Nephron (organoid): ENCODE data around the gene PRICKLE2.
A peak's percentile ranks its signal among the peaks of the same experiment; 100 is the strongest.

Experiments
- H3K27ac Mint-ChIP-seq, 3 experiments: 2 replicates each; pipeline ENCODE4 v1.8.0; 2020; ENCODE audit warnings: mixed read lengths in 3 of 3, mild to moderate bottlenecking in 2 of 3, moderate library complexity in 1 of 3
- H3K27me3 Mint-ChIP-seq: 2 replicates; pipeline ENCODE4 v1.8.0; 2021; ENCODE audit warnings: low read depth, mild to moderate bottlenecking, moderate library complexity, mixed read lengths
- H3K36me3 Mint-ChIP-seq: 2 replicates; pipeline ENCODE4 v1.8.0; 2020; ENCODE audit warnings: low read depth, mixed read lengths
- H3K4me1 Mint-ChIP-seq: 2 replicates; pipeline ENCODE4 v1.8.0; 2020; ENCODE audit warnings: mixed read lengths
- H3K4me3 Mint-ChIP-seq, 3 experiments: 2 replicates each; pipeline ENCODE4 v1.8.0; 2020; ENCODE audit warnings: mild to moderate bottlenecking in 3 of 3, mixed read lengths in 3 of 3, moderate library complexity in 2 of 3
- H3K9me3 Mint-ChIP-seq: 2 replicates; pipeline ENCODE4 v1.8.0; 2020; ENCODE audit warnings: mixed read lengths
- TF ChIP-seq, protein P1 (sequence below), 3 experiments: fragments of 200-600 bp; sonication (generic); IDR thresholded peaks; one replicate each; pipeline ENCODE4 v1.5.0; 2021; ENCODE audit warnings: antibody characterized with exemption in 3 of 3; ENCODE audit not compliant: unreplicated experiment in 3 of 3

Gene PRICKLE2

DNA sequence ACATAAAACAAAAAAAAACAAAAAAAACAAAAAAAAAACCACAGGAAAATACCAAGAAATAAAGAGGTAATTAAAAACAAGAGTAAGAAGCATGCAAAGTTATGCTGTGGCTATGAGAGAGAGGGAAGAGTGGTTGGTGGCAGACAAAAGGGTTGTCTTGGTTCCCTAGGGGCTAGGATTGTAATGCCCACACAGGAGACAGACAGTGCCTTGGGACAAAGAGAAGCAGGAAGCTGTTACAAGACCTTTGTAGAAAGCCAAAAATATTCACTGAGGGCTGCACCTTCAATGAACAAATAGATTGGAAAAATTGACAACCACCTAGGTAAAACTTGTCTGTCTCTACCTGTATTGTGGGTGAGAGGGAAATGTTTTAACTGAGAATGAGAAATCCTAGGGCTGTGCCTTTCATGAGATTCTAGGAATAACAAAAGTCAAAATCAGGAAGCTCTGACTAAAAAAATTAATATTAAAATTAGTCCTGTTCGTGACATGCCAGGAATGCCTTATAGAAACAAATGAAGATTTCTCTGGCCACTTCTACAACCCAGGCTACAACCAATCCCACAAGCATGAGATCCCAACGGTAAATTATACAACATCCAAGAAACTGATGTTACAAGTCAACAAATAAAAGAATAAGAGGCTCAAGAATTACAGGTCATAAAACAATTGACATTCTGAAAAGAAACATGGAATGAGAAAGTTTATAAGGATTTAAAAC lies 45.0 kb upstream of the PRICKLE2 start:
- H3K4me3 Mint-ChIP-seq: no peak overlapping the region
- peaks cover 17% of the 10 kb centered on the region for H3K36me3 Mint-ChIP-seq
- no peak overlapping the region for H3K27ac Mint-ChIP-seq
- H3K9me3 Mint-ChIP-seq: peaks cover 10% of the 10 kb centered on the region
- TF ChIP-seq, protein P1, sequence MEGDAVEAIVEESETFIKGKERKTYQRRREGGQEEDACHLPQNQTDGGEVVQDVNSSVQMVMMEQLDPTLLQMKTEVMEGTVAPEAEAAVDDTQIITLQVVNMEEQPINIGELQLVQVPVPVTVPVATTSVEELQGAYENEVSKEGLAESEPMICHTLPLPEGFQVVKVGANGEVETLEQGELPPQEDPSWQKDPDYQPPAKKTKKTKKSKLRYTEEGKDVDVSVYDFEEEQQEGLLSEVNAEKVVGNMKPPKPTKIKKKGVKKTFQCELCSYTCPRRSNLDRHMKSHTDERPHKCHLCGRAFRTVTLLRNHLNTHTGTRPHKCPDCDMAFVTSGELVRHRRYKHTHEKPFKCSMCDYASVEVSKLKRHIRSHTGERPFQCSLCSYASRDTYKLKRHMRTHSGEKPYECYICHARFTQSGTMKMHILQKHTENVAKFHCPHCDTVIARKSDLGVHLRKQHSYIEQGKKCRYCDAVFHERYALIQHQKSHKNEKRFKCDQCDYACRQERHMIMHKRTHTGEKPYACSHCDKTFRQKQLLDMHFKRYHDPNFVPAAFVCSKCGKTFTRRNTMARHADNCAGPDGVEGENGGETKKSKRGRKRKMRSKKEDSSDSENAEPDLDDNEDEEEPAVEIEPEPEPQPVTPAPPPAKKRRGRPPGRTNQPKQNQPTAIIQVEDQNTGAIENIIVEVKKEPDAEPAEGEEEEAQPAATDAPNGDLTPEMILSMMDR (IDR thresholded peaks at IDR 0.05; ENCODE audit: unreplicated experiment in 3 of 3): no peak
- H3K4me1 Mint-ChIP-seq: peaks cover 27% of the 10 kb centered on the region
- H3K27me3 Mint-ChIP-seq: no peaks in the 10 kb centered on the region

DNA sequence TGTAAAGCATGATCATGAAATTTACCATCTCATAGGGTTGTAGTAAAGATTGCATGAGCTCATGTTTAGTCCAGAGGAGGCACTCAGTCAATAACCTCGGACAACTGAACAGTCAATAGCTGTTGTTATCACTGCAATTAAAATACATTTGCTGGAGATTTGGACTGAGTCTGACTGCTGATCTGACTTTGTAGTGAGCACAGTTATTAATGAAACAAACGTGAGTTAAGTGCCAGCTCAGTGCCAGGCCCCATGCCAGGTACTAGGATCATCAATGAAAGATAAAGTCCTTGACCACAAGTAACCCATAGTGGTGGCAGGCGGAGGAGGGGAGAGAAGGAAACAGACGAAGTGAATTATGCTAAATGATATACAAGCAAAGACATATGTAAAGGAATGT lies 43.7 kb upstream of the PRICKLE2 start:
- Mint-ChIP-seq H3K4me3 (peak overlapping the region; percentile 85 to 89 (median 86)), H3K9me3 (peaks cover 10% of the 10 kb centered on the region), H3K27me3 (no peaks in the 10 kb centered on the region)

DNA sequence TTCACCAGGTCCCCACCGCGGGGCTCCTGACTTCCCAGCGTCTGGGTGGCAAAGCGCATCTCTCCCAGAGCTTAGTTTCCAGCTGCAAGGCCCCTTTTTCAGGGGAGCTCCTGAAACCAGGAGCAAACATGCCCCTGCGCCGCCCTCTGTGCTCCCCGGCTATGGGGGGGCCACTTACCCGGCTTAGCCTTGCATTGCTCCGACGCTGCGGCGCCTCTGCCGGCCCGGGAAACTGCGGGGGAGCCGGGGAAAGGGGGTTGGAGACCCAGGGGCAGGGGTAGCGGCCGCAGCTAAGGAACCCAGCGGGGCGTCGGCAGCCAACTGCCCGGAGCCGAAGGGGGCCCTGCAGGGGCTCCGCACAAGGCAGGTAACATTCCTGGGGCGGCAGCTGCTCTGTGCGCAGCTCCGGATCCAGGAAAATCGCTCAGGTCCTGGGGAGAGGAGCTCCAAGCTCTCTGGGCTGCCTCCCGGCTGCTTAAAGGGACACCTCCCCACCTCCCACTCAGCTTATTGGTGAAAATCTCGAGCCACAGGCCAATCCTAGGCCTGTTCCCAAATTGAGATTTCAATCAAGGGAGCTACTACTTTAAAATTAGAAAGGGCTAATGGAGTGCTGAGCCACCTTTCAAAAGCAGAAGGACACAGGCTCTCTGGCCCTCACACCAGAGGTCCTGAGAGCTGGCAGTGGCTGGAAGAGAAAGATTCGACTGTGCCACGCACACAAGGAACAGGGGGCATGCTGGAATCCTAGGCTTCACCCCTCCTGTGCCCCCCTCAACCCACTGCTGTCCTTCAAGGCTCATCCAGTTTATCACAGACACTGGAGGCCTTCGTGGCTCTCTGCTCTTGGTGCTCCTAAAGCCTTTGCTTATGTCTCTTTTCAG lies 42.7 kb upstream of the PRICKLE2 start:
- TF ChIP-seq, protein P1 (IDR thresholded peaks at IDR 0.05; ENCODE audit: unreplicated experiment in 3 of 3): no peak
- peaks cover 10% of the 10 kb centered on the region for H3K9me3 Mint-ChIP-seq
- H3K27me3 Mint-ChIP-seq: no peaks in the 10 kb centered on the region
- H3K27ac Mint-ChIP-seq: peak overlapping the region; percentile 94 to 98 (median 95)
- H3K4me3 Mint-ChIP-seq: peak overlapping the region; percentile 85 to 89 (median 86)
- H3K36me3 Mint-ChIP-seq: peaks cover 17% of the 10 kb centered on the region
- H3K4me1 Mint-ChIP-seq: peaks cover 45% of the 10 kb centered on the region

More for the DNA sequence above, 43.7 kb upstream of the PRICKLE2 start:
- Mint-ChIP-seq H3K27ac (peak overlapping the region; percentile 94 to 98 (median 95)), H3K36me3 (peaks cover 17% of the 10 kb centered on the region), H3K4me1 (peaks cover 38% of the 10 kb centered on the region)
- TF ChIP-seq, protein P1 (IDR thresholded peaks at IDR 0.05; ENCODE audit: unreplicated experiment in 3 of 3): no peak

DNA sequence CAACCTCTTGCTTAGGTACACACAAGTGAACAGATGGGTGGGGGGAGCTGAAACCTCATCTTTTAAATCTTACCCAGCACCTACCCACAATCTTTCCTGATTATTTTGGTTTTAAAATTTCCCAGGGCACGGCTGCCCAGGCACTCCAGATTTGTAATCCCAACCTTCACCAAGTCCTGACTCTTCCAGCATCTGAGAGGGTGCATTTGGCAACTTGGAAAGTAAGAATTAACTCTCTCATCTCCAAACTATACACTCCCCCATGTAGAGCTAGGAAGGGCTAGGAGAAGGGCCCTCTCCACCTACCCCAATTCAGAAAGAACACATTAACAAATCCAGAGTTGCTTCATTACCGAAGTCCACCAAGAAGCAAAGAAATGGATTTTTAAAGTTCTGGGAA lies 41.7 kb upstream of the PRICKLE2 start:
- TF ChIP-seq, protein P1 (IDR thresholded peaks at IDR 0.05; ENCODE audit: unreplicated experiment in 3 of 3): no peak
- H3K9me3 Mint-ChIP-seq: peaks cover 10% of the 10 kb centered on the region
- H3K27me3 Mint-ChIP-seq: no peaks in the 10 kb centered on the region
- H3K4me1 Mint-ChIP-seq: peaks cover 52% of the 10 kb centered on the region
- H3K4me3 Mint-ChIP-seq: peak overlapping the region; percentile 85 to 89 (median 86)
- H3K27ac Mint-ChIP-seq: peak overlapping the region; percentile 94 to 98 (median 95)
- peaks cover 17% of the 10 kb centered on the region for H3K36me3 Mint-ChIP-seq

DNA sequence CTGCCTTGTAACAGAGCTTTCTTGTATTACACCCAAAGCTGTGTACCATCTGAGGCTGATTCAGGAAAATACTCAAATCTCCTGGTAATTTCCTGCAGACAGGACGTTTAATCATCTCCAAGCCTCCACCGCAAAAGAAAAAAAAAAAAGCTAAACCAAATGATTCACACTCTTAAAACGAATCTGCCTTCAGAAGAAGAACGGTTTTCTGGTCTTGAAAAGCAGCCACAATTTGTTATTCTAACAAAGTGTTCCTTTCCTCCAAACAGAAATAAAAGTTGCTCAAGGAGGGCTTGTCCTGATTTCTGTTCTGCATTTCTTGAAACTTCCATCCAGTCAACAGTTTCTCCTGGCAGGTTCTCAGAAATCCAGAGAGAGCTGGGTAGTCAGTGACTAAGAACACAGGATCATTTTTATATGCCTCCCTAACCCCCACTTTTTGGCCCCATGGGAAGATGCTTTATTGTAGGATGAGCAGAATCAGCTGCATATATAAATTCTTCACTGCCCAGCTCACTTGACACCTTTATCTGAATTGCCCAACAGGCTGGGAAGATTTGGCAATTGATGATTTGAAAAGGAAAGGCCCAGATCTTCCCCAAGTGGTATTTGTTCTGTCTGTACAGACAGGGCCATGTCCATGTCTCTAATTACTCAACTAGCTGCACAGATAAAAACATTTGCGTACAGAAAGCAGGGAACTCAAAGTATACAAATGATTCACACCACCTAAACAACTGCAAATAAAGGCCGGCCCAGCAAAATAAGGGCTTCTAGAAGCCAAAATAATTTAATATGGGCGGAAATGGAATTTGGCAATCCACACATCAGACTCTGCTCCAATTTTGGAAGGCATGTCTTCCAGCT lies 41.0 kb upstream of the PRICKLE2 start:
- TF ChIP-seq, protein P1 (IDR thresholded peaks at IDR 0.05; ENCODE audit: unreplicated experiment in 3 of 3): no peak
- H3K27ac Mint-ChIP-seq: peak overlapping the region; percentile 94 to 98 (median 95)
- H3K4me3 Mint-ChIP-seq: peak overlapping the region; percentile 85 to 89 (median 86)
- H3K4me1 Mint-ChIP-seq: peaks cover 58% of the 10 kb centered on the region
- H3K27me3 Mint-ChIP-seq: no peaks in the 10 kb centered on the region
- H3K9me3 Mint-ChIP-seq: peaks cover 10% of the 10 kb centered on the region
- H3K36me3 Mint-ChIP-seq: peaks cover 19% of the 10 kb centered on the region
